Vagina (tissue), 2 donors: ENCODE results near the gene TRAF3IP1.
"Not testable (repeated sequence)": the region's sequence is repeated elsewhere in the genome, so short reads cannot be mapped to it uniquely, and the experiment has no call there.

Experiments
- POLR2A ChIP-seq, 2 donors: fragments of 450-650 bp; IDR thresholded peaks; one replicate each; pipeline ENCODE4 v1.6.1; 2017; ENCODE audit warnings: antibody characterized with exemption in 2 of 2, mild to moderate bottlenecking in 2 of 2, moderate library complexity in 2 of 2
- TF ChIP-seq, protein P1 (sequence below), 3 experiments: fragments of 450-650 bp in 2 of 3; fragments of 200-600 bp in 1 of 3; sonication (generic) in 1 of 3; IDR thresholded peaks; one replicate each; pipeline ENCODE4 v1.5.1; 2017 to 2019; ENCODE audit warnings: antibody characterized with exemption in 3 of 3, mild to moderate bottlenecking in 2 of 3, moderate library complexity in 2 of 3

DNA sequence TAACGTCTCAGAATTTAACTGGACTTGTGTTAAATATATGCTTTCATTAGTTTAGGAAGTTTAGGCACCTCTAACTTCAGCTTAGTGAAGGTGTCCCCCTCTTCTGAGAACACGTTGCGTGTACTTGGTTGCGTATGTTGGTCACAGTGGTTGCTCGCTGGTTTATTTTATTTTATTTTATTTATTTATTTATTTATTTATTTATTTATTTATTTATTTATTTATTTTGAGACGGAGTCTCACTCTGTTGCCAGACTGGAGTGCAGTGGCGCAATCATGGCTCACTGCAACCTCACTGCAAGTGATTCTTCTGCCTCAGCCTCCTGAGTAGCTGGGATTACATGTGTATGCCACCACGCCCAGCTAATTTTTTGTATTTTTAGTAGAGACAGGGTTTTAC lies 15.3 kb downstream of the TRAF3IP1 start:
- TF ChIP-seq, protein P1, sequence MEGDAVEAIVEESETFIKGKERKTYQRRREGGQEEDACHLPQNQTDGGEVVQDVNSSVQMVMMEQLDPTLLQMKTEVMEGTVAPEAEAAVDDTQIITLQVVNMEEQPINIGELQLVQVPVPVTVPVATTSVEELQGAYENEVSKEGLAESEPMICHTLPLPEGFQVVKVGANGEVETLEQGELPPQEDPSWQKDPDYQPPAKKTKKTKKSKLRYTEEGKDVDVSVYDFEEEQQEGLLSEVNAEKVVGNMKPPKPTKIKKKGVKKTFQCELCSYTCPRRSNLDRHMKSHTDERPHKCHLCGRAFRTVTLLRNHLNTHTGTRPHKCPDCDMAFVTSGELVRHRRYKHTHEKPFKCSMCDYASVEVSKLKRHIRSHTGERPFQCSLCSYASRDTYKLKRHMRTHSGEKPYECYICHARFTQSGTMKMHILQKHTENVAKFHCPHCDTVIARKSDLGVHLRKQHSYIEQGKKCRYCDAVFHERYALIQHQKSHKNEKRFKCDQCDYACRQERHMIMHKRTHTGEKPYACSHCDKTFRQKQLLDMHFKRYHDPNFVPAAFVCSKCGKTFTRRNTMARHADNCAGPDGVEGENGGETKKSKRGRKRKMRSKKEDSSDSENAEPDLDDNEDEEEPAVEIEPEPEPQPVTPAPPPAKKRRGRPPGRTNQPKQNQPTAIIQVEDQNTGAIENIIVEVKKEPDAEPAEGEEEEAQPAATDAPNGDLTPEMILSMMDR (IDR thresholded peaks at IDR 0.05), result not testable (repeated sequence)
- not testable (repeated sequence) for TF ChIP-seq POLR2A (IDR thresholded peaks at IDR 0.05)
